ENCODE measurements around the gene RALGPS2.
"Not testable (repeated sequence)": the region's sequence is repeated elsewhere in the genome, so short reads cannot be mapped to it uniquely, and the experiment has no call there.

The RALGPS2 gene

GRCh38 chr1:178743801-178744200, 18.8 kb downstream of the RALGPS2 start:
- peaks cover 18% of the 10 kb centered on the region for H3K36me3 ChIP-seq

GRCh38 chr1:178745260-178745659, 20.2 kb downstream of the RALGPS2 start:
- no peaks in the 10 kb centered on the region for H3K9me3 ChIP-seq
- H3K27ac ChIP-seq, result no peak overlapping the region
- no peak for TF ChIP-seq CTCF (IDR thresholded peaks at IDR 0.05)
- H3K4me1 ChIP-seq (ENCODE audit: control insufficient read depth in 1 of 2, insufficient read depth in 1 of 2, low read depth in 1 of 2, low read length in 1 of 2), result peaks cover 0 to 7% of the 10 kb centered on the region in 2 experiments
- H3K27me3 ChIP-seq, result no peaks in the 10 kb centered on the region
- no peak overlapping the region for H3K4me3 ChIP-seq (ENCODE audit: low read depth in 1 of 2, low read length in 1 of 2)
- H3K36me3 ChIP-seq, result peaks cover 15% of the 10 kb centered on the region

More at GRCh38 chr1:178743801-178744200, 18.8 kb downstream of the RALGPS2 start:
- Histone ChIP-seq H3K27ac (peak overlapping the region; percentile 58), H3K4me3 (ENCODE audit: low read depth in 1 of 2, low read length in 1 of 2) (no peak overlapping the region), H3K27me3 (no peaks in the 10 kb centered on the region), H3K9me3 (no peaks in the 10 kb centered on the region), H3K4me1 (ENCODE audit: control insufficient read depth in 1 of 2, insufficient read depth in 1 of 2, low read depth in 1 of 2, low read length in 1 of 2) (peaks cover 0 to 7% of the 10 kb centered on the region in 2 experiments)
- TF ChIP-seq CTCF (IDR thresholded peaks at IDR 0.05), result no peak

- TF ChIP-seq CTCF (IDR thresholded peaks at IDR 0.05), result no peak
- Histone ChIP-seq H3K36me3 (peaks cover 15% of the 10 kb centered on the region), H3K9me3 (no peaks in the 10 kb centered on the region), H3K4me1 (ENCODE audit: control insufficient read depth in 1 of 2, insufficient read depth in 1 of 2, low read depth in 1 of 2, low read length in 1 of 2) (peaks cover 0 to 7% of the 10 kb centered on the region in 2 experiments), H3K27ac (no peak overlapping the region), H3K4me3 (ENCODE audit: low read depth in 1 of 2, low read length in 1 of 2) (no peak overlapping the region), H3K27me3 (no peaks in the 10 kb centered on the region)
These were observed 21.3 kb downstream of the RALGPS2 start for GRCh38 chr1:178746345-178746744.

GRCh38 chr1:178747361-178747760, 22.3 kb downstream of the RALGPS2 start:
- not testable (repeated sequence) for H3K27ac ChIP-seq; H3K4me3 ChIP-seq (ENCODE audit: low read depth in 1 of 2, low read length in 1 of 2); H3K9me3 ChIP-seq; H3K27me3 ChIP-seq; H3K4me1 ChIP-seq (ENCODE audit: control insufficient read depth in 1 of 2, insufficient read depth in 1 of 2, low read depth in 1 of 2, low read length in 1 of 2)
- peaks cover 15% of the 10 kb centered on the region for H3K36me3 ChIP-seq

GRCh38 chr1:178749581-178750166, 24.6 kb downstream of the RALGPS2 start:
- no peaks in the 10 kb centered on the region for H3K27me3 ChIP-seq
- no peak for TF ChIP-seq CTCF (IDR thresholded peaks at IDR 0.05)
- H3K27ac ChIP-seq, result no peak overlapping the region
- H3K4me1 ChIP-seq (ENCODE audit: control insufficient read depth in 1 of 2, insufficient read depth in 1 of 2, low read depth in 1 of 2, low read length in 1 of 2), result no peaks in the 10 kb centered on the region
- peaks cover 15% of the 10 kb centered on the region for H3K36me3 ChIP-seq
- H3K9me3 ChIP-seq, result no peaks in the 10 kb centered on the region
- no peak overlapping the region for H3K4me3 ChIP-seq (ENCODE audit: low read depth in 1 of 2, low read length in 1 of 2)

GRCh38 chr1:178751046-178751445, 26.0 kb downstream of the RALGPS2 start:
- H3K27ac ChIP-seq, result no peak overlapping the region
- no peak for TF ChIP-seq CTCF (IDR thresholded peaks at IDR 0.05)
- H3K27me3 ChIP-seq, result no peaks in the 10 kb centered on the region

More at GRCh38 chr1:178751046-178751445, 26.0 kb downstream of the RALGPS2 start:
- H3K9me3 ChIP-seq, result no peaks in the 10 kb centered on the region
- H3K4me3 ChIP-seq (ENCODE audit: low read depth in 1 of 2, low read length in 1 of 2), result no peak overlapping the region
- peaks cover 15% of the 10 kb centered on the region for H3K36me3 ChIP-seq
- H3K4me1 ChIP-seq (ENCODE audit: control insufficient read depth in 1 of 2, insufficient read depth in 1 of 2, low read depth in 1 of 2, low read length in 1 of 2), result no peaks in the 10 kb centered on the region

Data from neutrophil (primary cell).